ENCODE data around the gene TSKU. TPM values are rescaled to one million over a fixed set of nuclear protein-coding genes. Genes with fewer than 3 reads are reported as not detected.

Gene TSKU
- total and polyA plus RNA-seq, 9 of the 15 experiments (the other 6 are each of a cell fraction or from before 2014, with no cell fraction given), result 0.60 to 11.9 (median 8.4) TPM

DNA sequence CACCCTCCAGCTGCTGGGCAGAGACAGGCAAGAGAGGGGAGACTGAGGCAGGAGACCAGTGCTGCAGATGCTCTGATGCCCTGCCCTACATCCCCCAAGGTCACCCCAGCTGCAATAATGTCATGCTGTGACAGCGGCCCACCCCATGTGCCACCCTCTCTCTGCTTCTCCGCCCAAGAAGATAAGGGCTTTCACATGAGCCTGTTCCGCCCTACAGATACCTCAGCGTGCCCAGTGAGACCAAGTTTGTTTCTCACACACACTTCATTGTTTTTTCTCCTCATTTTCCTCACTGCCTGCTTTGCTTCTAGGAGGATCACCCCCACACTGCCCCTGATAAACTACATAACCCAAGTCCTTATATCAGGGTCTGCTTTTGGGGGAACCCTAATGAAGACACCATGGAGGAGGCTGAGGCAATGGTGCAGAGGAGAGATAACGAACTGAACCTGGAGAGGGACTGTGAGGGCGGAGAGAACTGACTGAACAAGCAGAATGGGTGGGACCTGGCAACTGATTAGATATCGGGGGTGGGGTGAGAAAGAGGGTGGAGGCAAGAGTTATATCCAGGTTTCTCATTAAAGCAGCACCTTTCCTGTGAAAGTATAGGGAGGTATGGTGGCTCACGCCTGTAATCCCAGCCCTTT lies 37.5 kb upstream of the TSKU start (continued):
- TF ChIP-seq, protein P1, sequence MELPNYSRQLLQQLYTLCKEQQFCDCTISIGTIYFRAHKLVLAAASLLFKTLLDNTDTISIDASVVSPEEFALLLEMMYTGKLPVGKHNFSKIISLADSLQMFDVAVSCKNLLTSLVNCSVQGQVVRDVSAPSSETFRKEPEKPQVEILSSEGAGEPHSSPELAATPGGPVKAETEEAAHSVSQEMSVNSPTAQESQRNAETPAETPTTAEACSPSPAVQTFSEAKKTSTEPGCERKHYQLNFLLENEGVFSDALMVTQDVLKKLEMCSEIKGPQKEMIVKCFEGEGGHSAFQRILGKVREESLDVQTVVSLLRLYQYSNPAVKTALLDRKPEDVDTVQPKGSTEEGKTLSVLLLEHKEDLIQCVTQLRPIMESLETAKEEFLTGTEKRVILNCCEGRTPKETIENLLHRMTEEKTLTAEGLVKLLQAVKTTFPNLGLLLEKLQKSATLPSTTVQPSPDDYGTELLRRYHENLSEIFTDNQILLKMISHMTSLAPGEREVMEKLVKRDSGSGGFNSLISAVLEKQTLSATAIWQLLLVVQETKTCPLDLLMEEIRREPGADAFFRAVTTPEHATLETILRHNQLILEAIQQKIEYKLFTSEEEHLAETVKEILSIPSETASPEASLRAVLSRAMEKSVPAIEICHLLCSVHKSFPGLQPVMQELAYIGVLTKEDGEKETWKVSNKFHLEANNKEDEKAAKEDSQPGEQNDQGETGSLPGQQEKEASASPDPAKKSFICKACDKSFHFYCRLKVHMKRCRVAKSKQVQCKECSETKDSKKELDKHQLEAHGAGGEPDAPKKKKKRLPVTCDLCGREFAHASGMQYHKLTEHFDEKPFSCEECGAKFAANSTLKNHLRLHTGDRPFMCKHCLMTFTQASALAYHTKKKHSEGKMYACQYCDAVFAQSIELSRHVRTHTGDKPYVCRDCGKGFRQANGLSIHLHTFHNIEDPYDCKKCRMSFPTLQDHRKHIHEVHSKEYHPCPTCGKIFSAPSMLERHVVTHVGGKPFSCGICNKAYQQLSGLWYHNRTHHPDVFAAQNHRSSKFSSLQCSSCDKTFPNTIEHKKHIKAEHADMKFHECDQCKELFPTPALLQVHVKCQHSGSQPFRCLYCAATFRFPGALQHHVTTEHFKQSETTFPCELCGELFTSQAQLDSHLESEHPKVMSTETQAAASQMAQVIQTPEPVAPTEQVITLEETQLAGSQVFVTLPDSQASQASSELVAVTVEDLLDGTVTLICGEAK (IDR thresholded peaks at IDR 0.05), result no peak
- TF ChIP-seq, protein P1 (CRISPR knock-in tag; IDR thresholded peaks at IDR 0.05), result no peak
- TF ChIP-seq, protein P2, sequence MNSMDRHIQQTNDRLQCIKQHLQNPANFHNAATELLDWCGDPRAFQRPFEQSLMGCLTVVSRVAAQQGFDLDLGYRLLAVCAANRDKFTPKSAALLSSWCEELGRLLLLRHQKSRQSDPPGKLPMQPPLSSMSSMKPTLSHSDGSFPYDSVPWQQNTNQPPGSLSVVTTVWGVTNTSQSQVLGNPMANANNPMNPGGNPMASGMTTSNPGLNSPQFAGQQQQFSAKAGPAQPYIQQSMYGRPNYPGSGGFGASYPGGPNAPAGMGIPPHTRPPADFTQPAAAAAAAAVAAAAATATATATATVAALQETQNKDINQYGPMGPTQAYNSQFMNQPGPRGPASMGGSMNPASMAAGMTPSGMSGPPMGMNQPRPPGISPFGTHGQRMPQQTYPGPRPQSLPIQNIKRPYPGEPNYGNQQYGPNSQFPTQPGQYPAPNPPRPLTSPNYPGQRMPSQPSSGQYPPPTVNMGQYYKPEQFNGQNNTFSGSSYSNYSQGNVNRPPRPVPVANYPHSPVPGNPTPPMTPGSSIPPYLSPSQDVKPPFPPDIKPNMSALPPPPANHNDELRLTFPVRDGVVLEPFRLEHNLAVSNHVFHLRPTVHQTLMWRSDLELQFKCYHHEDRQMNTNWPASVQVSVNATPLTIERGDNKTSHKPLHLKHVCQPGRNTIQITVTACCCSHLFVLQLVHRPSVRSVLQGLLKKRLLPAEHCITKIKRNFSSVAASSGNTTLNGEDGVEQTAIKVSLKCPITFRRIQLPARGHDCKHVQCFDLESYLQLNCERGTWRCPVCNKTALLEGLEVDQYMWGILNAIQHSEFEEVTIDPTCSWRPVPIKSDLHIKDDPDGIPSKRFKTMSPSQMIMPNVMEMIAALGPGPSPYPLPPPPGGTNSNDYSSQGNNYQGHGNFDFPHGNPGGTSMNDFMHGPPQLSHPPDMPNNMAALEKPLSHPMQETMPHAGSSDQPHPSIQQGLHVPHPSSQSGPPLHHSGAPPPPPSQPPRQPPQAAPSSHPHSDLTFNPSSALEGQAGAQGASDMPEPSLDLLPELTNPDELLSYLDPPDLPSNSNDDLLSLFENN (IDR thresholded peaks at IDR 0.05; ENCODE audit: low read depth in 2 of 2, low read length in 2 of 2), result no peak
- TF ChIP-seq, protein P3, sequence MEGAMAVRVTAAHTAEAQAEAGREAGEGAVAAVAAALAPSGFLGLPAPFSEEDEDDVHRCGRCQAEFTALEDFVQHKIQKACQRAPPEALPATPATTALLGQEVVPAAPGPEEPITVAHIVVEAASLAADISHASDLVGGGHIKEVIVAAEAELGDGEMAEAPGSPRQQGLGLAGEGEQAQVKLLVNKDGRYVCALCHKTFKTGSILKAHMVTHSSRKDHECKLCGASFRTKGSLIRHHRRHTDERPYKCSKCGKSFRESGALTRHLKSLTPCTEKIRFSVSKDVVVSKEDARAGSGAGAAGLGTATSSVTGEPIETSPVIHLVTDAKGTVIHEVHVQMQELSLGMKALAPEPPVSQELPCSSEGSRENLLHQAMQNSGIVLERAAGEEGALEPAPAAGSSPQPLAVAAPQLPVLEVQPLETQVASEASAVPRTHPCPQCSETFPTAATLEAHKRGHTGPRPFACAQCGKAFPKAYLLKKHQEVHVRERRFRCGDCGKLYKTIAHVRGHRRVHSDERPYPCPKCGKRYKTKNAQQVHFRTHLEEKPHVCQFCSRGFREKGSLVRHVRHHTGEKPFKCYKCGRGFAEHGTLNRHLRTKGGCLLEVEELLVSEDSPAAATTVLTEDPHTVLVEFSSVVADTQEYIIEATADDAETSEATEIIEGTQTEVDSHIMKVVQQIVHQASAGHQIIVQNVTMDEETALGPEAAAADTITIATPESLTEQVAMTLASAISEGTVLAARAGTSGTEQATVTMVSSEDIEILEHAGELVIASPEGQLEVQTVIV (CRISPR knock-in tag; IDR thresholded peaks at IDR 0.05; ENCODE audit: borderline replicate concordance), result no peak
- TF ChIP-seq TCF3 (CRISPR knock-in tag; IDR thresholded peaks at IDR 0.05) (peak; percentile 79), POLR2B (IDR thresholded peaks at IDR 0.05; ENCODE audit: low read depth, partially characterized antibody) (peak; percentile 68)

Data from K562 (cell line).